Superior temporal gyrus (tissue), 1 donor: ENCODE data around the gene CTBP2.
"Not testable (repeated sequence)": the region's sequence is repeated elsewhere in the genome, so short reads cannot be mapped to it uniquely, and the experiment has no call there.

Experiments
- DNase-seq: peaks from one replicate; pipeline ENCODE4 v3.0.0-alpha.2; 2016; ENCODE audit errors: extremely low spot score

The CTBP2 gene

GRCh38 chr10:125087191-125087896 is 73.0 kb downstream of the CTBP2 start:
- no peak for DNase-seq

DNA sequence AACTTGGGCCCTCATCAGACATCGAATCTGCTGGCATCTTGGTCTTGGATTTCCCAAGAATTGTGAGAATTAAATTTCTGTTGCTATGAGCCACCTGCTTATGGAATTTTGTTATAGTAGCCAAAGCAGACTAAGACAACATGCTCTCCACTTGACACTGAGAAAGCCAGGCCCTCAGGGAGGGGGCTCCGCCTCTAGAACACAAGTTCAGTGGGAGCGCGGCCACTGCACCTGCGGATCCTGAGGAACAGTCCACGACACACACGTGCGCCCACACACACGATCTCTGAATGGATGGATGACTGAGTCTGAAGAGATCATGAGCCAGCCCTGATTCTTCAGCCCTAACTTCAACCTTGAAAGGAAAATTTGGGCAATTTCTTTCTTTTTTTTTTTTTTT is 73.7 kb downstream of the CTBP2 start:
- DNase-seq = no peak

- DNase-seq = no peak
Measured at GRCh38 chr10:125085258-125086054, 74.9 kb downstream of the CTBP2 start.

- DNase-seq = no peak
Measured at GRCh38 chr10:125084614-125085257, 75.6 kb downstream of the CTBP2 start.

GRCh38 chr10:125084191-125084613 is 76.2 kb downstream of the CTBP2 start:
- DNase-seq = no peak

GRCh38 chr10:125083576-125083920 is 76.8 kb downstream of the CTBP2 start:
- DNase-seq = no peak

DNA sequence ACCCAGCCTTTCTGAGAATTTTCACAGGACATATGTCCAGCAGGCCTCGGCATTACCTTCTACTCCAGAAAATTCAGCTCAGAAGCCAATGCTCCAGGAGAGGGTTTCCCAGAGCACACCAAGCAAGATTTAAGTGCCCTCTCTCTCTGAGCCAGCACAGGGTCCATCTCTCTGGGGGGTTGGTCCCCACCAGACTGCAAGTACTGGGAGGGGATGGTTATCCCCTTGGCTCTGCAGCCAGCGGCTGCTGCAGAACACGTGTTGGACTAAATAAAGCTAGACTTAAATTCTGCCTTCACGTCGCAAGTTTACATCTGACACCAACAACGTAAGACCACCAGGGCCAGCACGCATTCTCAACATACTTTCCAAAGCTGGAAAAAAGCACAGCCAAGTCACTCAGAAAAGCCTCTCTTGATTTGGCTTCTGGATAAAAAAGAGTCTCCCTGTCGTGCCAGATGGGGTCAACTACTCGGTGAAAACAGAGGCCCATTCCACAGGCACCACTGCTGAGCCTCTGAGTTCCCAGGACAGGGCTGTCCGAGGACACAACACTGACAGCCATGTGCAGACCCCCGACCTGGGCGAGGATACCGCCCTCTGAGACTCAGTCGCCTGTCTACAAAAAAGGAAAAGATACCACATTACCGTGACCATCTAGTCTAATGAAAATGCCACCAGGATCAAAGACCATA is 77.3 kb downstream of the CTBP2 start:
- DNase-seq = no peak

DNA sequence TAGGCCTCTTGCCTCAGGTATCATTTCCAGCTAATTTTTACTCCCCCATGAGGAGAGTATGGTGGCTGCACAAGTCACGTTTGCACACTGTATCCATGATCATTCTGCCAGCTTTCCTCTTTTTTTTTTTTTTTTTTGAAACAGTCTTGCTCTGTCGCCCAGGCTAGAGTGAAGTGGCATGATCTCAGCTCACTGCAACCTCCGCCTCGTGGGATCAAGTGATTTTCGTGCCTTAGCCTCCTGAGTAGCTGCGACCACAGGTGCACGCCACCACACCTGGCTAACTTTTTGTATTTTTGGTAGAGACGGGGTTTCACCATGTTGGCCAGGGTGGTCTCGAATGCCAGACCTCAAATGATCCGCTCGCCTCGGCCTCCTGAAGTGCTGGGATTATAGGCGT is 77.9 kb downstream of the CTBP2 start:
- DNase-seq = not testable (repeated sequence)

GRCh38 chr10:125081931-125082330 is 78.4 kb downstream of the CTBP2 start:
- DNase-seq = no peak

- no peak for DNase-seq
Measured at GRCh38 chr10:125080984-125081383, 79.4 kb downstream of the CTBP2 start.

- no peak for DNase-seq
Measured at GRCh38 chr10:125080296-125080695, 80.1 kb downstream of the CTBP2 start.

DNA sequence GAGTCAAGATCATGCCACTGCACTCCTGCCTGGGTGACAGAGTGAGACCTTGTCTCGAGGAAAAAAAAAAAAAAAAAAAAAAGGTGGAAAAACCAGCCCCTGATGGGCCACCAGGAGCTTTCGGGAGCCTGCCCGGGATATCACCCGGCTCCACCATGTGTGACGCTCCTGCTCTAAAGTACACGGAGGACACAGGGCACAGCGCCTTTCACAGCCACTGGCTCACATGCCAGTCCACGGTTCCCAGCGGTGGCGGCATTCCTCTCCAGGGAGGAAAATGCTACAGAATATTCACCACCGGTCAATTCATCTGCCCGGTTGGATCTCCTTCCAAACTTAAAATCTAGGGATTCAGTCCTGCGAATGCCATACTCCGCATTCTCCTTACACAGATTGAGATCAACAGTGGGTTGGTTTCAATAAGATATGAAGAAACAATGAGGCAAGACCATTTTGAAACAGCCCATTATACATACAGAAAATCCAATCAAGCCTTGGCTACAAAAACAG is 81.2 kb downstream of the CTBP2 start:
- no peak for DNase-seq

- no peak for DNase-seq
Measured at GRCh38 chr10:125076891-125077541, 83.3 kb downstream of the CTBP2 start.

GRCh38 chr10:125076121-125076825 is 84.1 kb downstream of the CTBP2 start:
- DNase-seq = no peak

DNA sequence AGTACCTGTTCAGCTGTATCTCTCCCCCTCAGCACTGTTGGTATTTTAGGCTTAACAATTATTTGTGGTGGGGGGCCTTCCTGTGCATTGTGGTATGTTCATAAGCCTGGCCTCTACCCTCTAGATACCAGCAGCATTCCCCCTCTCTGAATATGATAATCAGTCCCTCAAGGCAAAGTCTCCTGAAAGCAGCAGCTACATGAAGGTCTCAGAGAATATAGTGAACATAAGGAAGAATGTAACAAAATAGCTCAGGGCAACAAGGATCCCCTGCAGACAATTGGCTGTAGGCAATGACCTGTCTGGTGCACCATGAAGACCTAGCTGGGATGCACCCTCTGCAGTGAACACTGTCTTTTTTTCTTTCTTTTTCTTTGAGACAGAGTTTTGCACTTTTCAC is 86.4 kb downstream of the CTBP2 start:
- DNase-seq = no peak

- DNase-seq = no peak
Measured at GRCh38 chr10:125072794-125073193, 87.6 kb downstream of the CTBP2 start.

- no peak for DNase-seq
Measured at GRCh38 chr10:125071008-125071407, 89.4 kb downstream of the CTBP2 start.

GRCh38 chr10:125068406-125068805 is 92.0 kb downstream of the CTBP2 start:
- DNase-seq = no peak

GRCh38 chr10:125067764-125068163 is 92.6 kb downstream of the CTBP2 start:
- DNase-seq = no peak

DNA sequence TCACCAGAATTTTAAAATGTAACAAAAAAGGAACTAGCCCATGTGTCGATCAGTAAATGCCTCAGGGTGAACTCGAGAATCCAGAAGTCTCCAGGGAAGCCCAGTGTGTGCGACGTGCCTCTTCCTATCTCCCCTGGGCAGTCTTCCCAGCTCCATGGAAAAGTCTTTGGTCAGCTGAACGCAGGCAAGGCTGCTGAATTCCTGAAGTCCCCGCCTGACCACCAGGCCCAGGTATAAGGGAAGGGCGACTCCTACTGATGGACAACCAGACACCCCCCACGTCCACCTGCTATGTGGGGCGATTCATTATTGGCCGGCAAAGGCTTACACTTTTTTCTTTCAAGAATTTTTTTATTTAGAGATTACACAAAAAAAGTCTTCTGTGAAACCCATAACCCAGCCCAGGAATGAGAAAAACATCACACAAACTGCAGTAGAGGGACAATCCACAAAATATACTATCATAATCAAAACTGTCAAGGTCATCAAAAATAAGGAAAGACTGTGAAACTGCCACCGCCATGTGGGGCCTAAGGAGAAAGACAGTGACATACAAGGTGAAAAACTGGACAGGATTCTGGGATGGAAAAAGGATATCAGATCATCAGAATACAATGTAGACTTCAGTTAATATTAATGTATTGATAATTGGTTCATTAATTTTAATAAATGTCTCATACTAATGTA is 93.5 kb downstream of the CTBP2 start:
- DNase-seq = no peak
